ENCODE results near the gene SLC17A7. TPM values are rescaled to one million over a fixed set of nuclear protein-coding genes. Genes with fewer than 3 reads are reported as not detected.

SLC17A7 gene
- total RNA-seq, 1 donor from 2014 or later: not detected

- no peak for DNase-seq (ENCODE audit: low read depth)
- no peak for FAIRE-seq
- TF ChIP-seq CTCF (IDR thresholded peaks at IDR 0.05; ENCODE audit: insufficient read depth, low read length, severe bottlenecking): no peak
- no peaks in the 10 kb centered on the region for H3K27me3 ChIP-seq (ENCODE audit: control insufficient read depth, insufficient read depth, low read length)
- no peak overlapping the region for H3K4me3 ChIP-seq (ENCODE audit: low read depth, low read length)
- H3K36me3 ChIP-seq (ENCODE audit: control insufficient read depth, insufficient read depth, low read length): no peaks in the 10 kb centered on the region
Observed at GRCh38 chr19:49407482-49408015, 33.8 kb downstream of the SLC17A7 start.

- FAIRE-seq: no peak
- DNase-seq (ENCODE audit: low read depth): no peak
- TF ChIP-seq CTCF (IDR thresholded peaks at IDR 0.05; ENCODE audit: insufficient read depth, low read length, severe bottlenecking): no peak
- H3K36me3 ChIP-seq (ENCODE audit: control insufficient read depth, insufficient read depth, low read length): no peaks in the 10 kb centered on the region
- no peaks in the 10 kb centered on the region for H3K27me3 ChIP-seq (ENCODE audit: control insufficient read depth, insufficient read depth, low read length)
- H3K4me3 ChIP-seq (ENCODE audit: low read depth, low read length): no peak overlapping the region
Observed at GRCh38 chr19:49407079-49407478, 34.2 kb downstream of the SLC17A7 start.

- TF ChIP-seq CTCF (IDR thresholded peaks at IDR 0.05; ENCODE audit: insufficient read depth, low read length, severe bottlenecking): no peak
- DNase-seq (ENCODE audit: low read depth) (no peak), FAIRE-seq (peak; percentile 97)
- no peaks in the 10 kb centered on the region for H3K36me3 ChIP-seq (ENCODE audit: control insufficient read depth, insufficient read depth, low read length)
- no peaks in the 10 kb centered on the region for H3K27me3 ChIP-seq (ENCODE audit: control insufficient read depth, insufficient read depth, low read length)
- no peak overlapping the region for H3K4me3 ChIP-seq (ENCODE audit: low read depth, low read length)
Observed at GRCh38 chr19:49403404-49404187, 37.7 kb downstream of the SLC17A7 start.

- FAIRE-seq: no peak
- peak; percentile 34 for DNase-seq (ENCODE audit: low read depth)
- H3K27me3 ChIP-seq (ENCODE audit: control insufficient read depth, insufficient read depth, low read length): no peaks in the 10 kb centered on the region
- H3K36me3 ChIP-seq (ENCODE audit: control insufficient read depth, insufficient read depth, low read length): no peaks in the 10 kb centered on the region
- no peak for TF ChIP-seq CTCF (IDR thresholded peaks at IDR 0.05; ENCODE audit: insufficient read depth, low read length, severe bottlenecking)
- H3K4me3 ChIP-seq (ENCODE audit: low read depth, low read length): no peak overlapping the region
Observed at GRCh38 chr19:49400029-49400428, 41.3 kb downstream of the SLC17A7 start.

GRCh38 chr19:49398931-49399330 is 42.4 kb downstream of the SLC17A7 start:
- no peak overlapping the region for H3K4me3 ChIP-seq (ENCODE audit: low read depth, low read length)

More at GRCh38 chr19:49398931-49399330, 42.4 kb downstream of the SLC17A7 start:
- DNase-seq (ENCODE audit: low read depth) (no peak), FAIRE-seq (no peak)
- TF ChIP-seq CTCF (IDR thresholded peaks at IDR 0.05; ENCODE audit: insufficient read depth, low read length, severe bottlenecking): no peak
- Histone ChIP-seq H3K27me3 (ENCODE audit: control insufficient read depth, insufficient read depth, low read length) (no peaks in the 10 kb centered on the region), H3K36me3 (ENCODE audit: control insufficient read depth, insufficient read depth, low read length) (no peaks in the 10 kb centered on the region)
